GM18873 (cell line): ENCODE data around the gene UQCRH.
"Not testable (repeated sequence)": the region's sequence is repeated elsewhere in the genome, so short reads cannot be mapped to it uniquely, and the experiment has no call there.

Experiments
- ATAC-seq: cut with Tn5 transposase; IDR thresholded peaks from one replicate; pipeline ENCODE4 v1.9.1; 2021; ENCODE audit warnings: mild to moderate bottlenecking, moderate library complexity, moderate number of reproducible peaks; ENCODE audit not compliant: unreplicated experiment, low FRiP score

UQCRH gene

GRCh38 chr1:46298387-46298786 is 5.1 kb upstream of the UQCRH start:
- no peak for ATAC-seq

- no peak for ATAC-seq
Measured at GRCh38 chr1:46300673-46301405, 2.7 kb upstream of the UQCRH start.

GRCh38 chr1:46301406-46301807 is 2.1 kb upstream of the UQCRH start:
- ATAC-seq: no peak

GRCh38 chr1:46301808-46302640 is 1.5 kb upstream of the UQCRH start:
- no peak for ATAC-seq

- peak; percentile 8 for ATAC-seq
Measured at GRCh38 chr1:46302641-46303037, 859 bp upstream of the UQCRH start.

- ATAC-seq: no peak
Measured at GRCh38 chr1:46303872-46304326, 401 bp downstream of the UQCRH start.

- ATAC-seq: no peak
Measured at GRCh38 chr1:46306159-46306530, 2.6 kb downstream of the UQCRH start.

- ATAC-seq: no peak
Measured at GRCh38 chr1:46309401-46310159, 6.1 kb downstream of the UQCRH start.

GRCh38 chr1:46310321-46310720 is 6.8 kb downstream of the UQCRH start:
- no peak for ATAC-seq

GRCh38 chr1:46315669-46316403 is 12.3 kb downstream of the UQCRH start:
- ATAC-seq: no peak

- ATAC-seq: no peak
Measured at GRCh38 chr1:46317323-46317722, 13.8 kb downstream of the UQCRH start.

GRCh38 chr1:46319301-46319700 is 15.8 kb downstream of the UQCRH start:
- ATAC-seq: not testable (repeated sequence)

- not testable (repeated sequence) for ATAC-seq
Measured at GRCh38 chr1:46319960-46320914, 16.7 kb downstream of the UQCRH start.

GRCh38 chr1:46322191-46322590 is 18.7 kb downstream of the UQCRH start:
- ATAC-seq: not testable (repeated sequence)

- ATAC-seq: peak; percentile 61
Measured at GRCh38 chr1:46325285-46326076, 22.0 kb downstream of the UQCRH start.

- not testable (repeated sequence) for ATAC-seq
Measured at GRCh38 chr1:46328182-46328581, 24.7 kb downstream of the UQCRH start.

- ATAC-seq: not testable (repeated sequence)
Measured at GRCh38 chr1:46329807-46330206, 26.3 kb downstream of the UQCRH start.

- ATAC-seq: not testable (repeated sequence)
Measured at GRCh38 chr1:46330381-46330780, 26.9 kb downstream of the UQCRH start.
